Activated naive CD4-positive, alpha-beta T cell (primary cell): ENCODE data around the gene INAVA.

Experiments used
- DNase-seq, 4 experiments: peaks; one replicate each; lab custom pipeline; 2025; lab: John Stamatoyannopoulos, UW

Gene INAVA

DNA sequence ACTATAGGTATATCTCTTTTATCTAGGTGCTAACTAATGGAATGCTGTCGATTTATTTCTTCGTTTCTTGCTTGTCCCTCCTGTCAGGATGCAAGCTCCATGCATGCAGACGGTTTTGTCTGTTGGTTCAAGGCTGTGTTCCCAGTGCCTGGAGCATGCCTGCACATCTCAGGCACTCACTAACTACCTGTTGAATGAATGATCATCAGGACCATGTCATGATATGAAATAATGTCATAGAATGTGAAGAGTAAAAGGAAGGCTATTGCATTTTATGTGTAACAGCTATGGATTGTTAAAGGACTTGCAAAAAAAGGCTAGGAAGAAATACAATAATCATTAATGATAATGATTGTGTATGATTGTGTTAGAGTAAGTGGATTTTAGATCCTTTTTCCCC, 17.7 kb upstream of the INAVA start:
- DNase-seq, result no peak

DNA sequence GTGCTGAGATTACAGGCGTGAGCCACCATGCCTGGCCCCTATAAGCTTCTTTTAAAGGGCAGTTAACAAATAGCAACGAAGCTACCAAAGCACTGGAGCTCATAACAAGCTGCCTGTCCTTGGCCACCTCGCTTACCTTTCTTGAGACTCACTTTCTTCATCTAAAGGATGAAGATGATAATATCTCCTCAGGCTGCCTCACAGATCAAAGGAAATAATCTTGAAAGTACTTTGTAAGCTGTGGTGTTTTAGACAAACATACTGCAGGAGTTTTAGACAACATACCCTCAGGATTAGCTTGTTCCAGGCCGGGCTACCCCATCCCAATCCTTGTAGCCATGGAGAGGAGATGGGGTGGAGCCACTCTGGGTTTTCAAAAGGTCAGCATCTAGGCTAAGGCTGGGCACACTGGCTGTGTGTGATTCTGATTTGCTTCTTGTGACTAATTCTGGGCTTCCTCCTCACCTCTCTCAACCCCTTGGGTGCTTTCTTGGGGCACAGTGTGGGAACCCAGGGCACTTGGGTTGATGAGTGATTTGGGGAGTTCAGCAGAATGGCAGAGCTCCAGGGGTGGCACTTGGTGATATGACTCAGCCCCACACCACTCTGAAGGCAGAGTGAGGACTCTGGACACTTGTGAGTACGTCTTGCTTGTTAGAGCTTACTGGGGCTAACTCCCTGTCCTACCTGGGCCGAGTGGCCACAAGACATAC, 16.7 kb upstream of the INAVA start:
- no peak for DNase-seq

DNA sequence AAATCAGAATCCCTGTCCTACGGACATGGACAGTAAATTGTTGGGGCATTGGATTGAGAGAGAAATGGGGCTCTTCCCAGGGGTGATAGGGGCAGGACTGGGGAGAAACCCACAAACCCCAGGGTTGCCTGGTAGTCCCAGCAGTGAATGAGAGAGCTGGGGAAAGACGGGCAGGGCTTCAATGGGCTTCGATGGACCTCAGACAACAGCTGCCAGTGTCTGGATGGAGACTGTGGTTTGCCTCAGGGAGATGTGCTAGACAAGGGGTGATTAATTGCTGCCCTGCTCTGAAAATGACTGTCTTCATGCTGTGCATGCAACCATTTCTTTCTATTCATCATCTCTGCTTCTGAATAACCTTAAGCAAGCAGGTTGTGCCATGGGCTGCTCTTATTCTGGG, 14.5 kb upstream of the INAVA start:
- DNase-seq, result no peak

DNA sequence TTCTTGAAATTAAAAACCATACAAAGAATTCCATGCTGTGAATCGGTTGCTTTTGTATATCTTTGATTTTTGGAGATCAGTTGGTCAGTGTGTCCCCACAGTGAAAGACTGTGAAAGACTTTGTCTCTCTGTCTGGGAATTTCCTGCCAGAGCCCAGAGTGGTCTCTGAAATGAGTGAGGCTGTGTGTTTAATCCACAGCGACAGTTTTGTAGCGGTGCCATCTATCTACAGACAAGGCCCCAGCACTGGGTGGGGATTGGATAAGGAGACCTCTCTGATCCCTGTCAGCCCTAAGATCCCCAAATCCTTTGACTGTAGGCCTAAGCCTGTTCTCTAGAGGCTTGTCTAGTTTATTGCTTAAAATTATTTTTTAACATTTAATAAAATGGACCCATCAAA, 11.6 kb upstream of the INAVA start:
- no peak for DNase-seq

DNA sequence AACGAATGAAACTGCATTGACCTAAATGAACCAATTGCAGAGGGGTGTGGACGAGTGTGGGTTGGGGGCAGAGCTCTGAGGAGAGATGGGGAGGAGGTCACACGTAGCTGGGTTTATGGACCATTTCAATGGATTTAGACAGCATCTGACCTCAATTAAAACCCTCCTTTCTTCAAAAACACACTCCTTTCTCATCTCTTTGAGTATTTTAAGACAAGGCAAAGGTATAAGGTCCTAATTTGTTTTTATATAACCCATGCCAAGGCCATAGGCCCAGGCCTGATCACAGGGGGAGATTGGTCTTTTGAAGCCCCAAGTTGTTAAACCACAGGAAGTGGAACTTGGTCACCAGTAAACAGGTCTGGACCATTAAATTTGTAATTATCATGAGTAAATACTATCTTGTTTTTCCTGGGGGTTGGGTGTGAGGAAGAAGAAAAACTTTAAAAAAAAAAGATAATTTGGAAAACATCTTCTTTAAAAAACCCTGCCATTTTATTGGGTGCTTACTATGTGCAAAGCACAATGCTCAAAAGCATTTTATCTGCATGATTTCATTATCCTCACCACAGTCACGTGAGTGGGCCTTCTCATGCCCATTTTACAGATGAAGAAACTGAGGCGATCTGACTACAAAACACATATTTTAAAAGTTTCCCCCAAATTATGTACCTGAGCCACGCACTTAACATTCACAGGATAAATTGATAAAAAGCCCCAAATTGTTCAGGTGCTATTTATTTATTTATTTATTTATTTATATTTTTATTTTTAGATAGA, 8.9 kb upstream of the INAVA start:
- DNase-seq, result no peak

DNA sequence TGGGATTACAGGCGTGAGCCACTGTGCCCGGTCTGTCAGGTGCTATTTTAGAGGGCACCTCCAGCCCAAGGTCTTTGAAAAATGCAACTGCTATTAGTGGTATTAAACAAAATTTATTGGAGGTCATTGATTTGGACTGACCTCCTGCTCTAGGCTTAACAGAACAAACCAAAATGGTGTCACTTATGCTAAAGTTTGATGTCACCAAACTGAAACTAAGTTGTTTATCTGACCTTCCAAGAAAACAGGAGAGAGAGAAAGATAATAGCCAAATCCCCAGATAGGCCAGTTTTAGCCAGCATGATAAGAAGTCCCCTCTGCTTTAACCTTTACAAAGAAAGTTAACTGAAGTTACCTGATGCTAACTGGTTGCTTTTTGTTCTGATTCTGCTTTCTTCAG, 8.1 kb upstream of the INAVA start:
- DNase-seq, result no peak

DNA sequence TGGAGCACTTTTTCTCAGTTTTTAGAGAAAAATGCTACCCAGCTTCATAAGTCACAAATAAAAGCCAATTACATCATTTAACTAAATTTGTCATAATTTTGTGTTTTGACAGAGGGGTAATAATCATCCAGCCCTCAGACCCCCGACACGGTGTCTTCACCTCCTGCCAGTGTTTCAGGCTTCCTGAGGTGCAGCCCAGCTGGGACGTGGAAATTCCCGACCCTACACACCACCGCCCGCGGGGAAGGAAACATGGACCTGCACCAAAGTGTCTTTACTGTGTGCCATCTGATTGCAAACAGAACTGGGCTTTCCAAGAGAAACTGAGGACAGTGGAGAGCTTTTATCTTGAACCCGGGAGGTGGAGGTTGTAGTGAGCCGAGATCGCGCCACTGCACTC, 7.7 kb upstream of the INAVA start:
- no peak for DNase-seq

DNA sequence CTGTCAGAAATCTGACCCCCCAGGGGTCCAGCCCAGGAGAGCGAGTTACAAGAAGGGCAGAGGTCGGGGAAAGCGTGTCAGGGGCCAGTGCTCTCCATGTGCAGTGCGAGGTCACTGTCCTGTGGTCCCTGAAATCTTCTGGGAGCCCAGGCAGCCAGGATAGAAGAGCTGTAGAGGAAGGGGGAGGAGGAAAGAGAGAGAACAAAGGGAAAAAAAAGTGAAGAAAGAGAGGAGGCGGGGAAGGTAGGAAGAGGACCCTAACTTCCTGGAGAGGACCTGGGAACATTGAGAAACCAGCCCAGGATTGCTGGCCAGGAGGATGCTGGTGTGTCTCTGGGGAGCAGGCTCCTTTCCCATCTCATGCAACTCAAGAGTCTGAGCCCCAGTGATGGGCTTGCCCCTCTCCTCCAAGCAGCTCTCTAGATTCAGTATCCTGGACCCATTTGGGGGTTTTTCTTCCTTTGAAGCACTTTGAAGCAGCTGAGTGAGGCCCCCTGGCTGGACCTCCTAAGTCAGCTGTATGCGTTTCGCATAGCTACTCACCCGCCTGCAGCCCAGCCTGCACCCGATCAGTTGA, 6.8 kb upstream of the INAVA start:
- no peak for DNase-seq

DNA sequence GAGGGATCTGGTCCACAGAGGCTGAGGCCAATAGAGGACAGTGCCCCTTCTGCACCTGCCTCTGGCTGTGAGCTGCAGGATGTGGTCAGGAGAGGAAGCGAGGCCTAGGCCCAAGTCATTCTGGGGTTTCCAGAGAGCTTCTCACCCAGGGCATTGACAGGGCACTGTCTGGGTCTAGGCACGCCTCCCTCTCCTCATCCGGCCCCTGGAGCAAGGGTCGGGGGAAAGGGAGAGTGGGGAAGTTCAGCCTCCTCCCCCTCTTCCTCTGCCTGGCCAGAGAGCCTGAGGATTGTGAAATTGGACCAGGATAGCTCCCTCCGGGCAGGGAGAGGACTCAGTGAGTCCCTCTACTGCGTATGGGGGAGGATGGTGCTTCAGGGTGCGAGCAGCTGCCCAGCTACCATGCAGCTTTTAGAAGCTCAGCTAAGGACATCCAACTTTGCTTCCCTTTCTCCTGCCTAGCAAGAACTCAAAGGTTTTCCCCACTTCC, 6.3 kb upstream of the INAVA start:
- DNase-seq, result peak in 1 of 4 experiments; percentile 15

DNA sequence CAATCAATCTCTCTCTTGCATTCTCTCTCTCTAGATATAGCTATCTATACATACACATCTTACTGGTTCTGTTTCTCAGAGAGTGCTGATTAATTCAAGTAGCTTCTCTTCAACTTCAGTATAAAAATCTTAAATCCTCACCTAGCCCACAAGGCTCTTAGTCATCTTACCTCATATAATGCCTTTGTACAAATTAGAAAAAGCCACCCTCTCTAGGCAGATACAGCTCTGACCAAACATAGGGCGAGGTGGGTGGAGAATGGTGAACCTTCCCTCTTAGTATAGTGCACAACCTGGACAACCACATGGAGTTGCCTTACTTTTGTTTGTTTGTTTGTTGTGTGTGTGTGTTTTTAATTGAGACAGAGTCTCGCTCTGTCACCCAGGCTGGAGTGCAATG, 5.1 kb upstream of the INAVA start:
- no peak for DNase-seq

DNA sequence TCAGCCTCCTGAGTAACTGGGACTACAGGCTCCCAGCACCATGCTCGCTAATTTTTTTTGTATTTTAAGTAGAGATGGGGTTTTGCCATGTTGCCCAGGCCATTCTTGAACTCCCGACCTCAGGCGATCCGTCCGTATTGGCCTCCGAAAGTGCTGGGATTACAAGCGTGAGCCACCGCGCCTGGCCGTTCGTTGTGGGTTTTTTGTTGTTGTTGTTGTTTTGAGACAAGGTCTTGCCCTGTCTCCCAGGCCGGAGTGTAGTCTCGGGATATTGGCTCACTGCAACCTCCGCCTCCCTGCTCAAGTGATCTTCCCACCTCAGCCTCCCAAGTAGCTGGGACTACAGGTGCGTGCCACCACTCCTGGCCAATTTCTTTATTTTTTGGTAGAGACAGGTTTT, 4.7 kb upstream of the INAVA start:
- no peak for DNase-seq

DNA sequence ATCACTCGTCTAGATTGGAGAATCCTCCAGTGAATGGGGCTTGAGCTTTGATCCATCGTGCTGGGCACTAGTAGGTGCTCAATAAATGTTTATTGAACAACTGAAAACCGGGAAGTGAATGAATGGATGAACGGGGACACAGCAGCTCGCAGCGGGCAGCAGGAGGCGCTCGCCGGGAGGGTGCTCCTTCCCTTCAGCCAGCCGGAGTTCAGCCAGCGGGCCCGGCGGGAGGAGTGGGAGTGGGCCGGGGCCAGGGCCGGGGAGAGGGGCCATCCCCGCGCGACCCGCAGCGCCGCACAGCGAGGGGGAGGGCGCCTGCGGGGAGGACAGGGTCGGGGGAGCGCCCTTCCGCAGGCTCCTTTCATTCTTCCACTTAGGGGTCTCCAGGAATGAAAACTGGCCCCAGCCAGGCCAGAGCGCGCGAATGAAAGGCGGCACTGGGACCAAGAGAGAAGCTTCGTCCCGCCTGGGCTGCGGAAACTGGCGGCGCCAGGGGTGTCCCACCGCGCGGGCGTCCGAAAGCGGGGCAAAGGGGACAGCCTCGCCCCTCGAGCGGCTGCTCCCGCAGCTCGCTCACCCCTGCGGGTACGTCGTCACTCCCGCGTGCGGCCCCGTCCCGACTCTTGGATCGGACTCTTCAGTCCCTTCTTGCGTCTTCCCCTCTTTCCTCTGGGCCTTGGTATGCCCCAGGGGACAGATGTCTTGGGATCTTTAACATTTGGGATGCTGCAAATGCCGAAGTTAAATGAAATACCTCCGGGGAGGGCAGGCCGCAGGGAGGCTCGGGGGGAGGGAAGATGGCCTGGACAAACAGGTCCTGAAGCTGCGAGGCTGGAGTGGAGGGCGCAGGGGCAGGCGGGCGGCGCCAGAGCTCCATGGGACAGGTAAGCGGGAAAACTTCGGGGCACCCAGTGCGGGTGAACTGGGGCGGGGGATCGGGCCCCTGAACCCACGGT, 3.6 kb upstream of the INAVA start:
- no peak for DNase-seq

DNA sequence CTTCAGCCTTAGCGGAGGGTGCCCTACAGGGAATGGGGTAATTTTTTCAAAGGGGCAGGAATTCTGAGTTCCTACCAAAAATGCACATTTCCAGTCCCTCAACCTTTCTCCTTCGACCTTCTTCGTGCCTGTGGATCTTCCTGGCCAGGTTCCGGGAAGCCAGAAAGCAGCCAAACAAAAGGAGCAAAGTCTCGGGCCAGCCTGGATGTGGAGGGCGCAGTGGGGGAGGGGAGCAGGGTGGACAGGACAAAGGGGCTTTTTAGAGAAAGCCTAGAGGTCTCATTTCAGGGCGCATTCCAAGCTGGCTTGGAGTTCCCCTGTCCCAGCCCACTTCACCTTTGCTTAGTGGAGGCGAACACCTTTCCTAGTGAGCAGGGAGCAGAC, 2.9 kb upstream of the INAVA start:
- DNase-seq, result no peak

DNA sequence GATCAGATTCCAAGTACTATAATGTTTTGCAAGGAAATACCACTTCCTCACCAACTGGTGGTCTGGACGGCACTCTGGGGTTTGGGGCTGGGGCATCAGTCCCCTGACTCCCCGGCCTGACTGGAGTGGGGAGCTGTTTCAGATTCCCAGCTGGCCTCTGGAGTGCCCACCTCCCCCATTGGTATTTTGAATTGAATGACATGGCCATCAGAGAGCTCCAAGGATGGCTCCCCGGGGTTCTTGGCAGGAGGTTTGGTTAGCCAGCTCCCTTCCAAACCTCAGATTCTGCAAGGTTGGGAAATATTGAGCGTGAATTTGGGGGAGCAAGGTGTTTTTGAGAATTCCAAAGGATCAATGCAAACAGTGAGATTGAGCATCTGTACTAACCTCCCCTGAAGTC, 2.2 kb upstream of the INAVA start:
- no peak for DNase-seq

DNA sequence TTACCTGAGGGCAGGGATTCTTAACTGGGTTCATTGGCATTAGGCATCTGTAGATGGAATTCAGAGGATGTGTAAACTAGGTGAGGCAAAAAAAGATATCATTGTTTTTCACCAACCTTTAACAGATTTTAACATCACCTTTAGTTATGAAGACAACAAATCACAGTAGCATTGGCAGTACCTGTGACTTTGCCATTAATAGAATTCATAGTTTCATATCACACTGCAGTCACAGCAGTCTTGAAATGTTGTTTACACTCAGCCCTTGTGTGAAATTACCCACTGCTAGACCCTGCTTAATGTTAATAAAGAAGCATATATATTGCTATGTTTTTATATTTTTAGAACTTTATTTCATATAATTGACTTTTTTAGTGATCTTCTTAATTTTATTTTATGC, 1.7 kb upstream of the INAVA start:
- DNase-seq, result no peak

DNA sequence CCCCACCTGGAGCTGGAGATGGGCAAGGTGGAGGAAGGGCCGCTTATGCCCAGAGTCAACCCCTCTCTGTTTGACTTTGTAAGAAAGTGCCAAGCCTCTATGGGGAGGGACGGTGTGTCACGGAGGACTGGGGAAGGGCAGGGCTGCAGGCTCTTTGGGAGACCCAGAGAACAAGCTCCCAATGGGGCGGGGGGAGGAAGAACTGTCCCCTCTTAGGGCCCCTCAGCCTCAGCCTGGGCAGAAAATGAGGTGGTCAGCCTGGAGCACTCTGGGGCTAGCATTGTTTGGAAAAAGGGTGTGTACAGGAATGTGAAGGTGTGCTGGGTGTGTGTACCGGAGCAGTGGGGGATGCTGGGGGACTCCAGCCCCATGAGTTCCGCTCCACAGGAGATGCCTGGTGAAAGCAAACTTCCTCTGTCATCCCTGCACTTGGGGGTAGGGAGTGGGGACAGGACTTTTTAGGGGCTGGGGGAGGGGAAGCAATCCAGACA, 1.2 kb upstream of the INAVA start:
- no peak for DNase-seq

DNA sequence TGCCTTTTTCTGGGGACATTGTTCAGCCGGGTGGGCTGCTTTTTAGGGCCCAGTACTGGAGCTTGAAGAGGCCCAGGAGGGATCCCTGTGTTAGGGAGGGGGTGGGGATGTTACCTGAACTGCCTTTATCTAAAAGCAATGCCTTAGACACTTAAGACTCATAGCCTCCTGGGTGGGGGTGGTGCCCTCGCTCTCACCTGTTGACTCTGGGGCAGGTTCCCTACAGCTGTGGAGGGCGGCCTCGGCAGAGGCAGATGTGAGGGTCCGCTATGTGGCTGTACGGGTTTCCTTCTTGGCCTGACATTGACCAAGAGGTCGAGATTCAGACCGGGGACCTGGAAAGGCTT, 716 bp downstream of the INAVA start:
- no peak for DNase-seq

DNA sequence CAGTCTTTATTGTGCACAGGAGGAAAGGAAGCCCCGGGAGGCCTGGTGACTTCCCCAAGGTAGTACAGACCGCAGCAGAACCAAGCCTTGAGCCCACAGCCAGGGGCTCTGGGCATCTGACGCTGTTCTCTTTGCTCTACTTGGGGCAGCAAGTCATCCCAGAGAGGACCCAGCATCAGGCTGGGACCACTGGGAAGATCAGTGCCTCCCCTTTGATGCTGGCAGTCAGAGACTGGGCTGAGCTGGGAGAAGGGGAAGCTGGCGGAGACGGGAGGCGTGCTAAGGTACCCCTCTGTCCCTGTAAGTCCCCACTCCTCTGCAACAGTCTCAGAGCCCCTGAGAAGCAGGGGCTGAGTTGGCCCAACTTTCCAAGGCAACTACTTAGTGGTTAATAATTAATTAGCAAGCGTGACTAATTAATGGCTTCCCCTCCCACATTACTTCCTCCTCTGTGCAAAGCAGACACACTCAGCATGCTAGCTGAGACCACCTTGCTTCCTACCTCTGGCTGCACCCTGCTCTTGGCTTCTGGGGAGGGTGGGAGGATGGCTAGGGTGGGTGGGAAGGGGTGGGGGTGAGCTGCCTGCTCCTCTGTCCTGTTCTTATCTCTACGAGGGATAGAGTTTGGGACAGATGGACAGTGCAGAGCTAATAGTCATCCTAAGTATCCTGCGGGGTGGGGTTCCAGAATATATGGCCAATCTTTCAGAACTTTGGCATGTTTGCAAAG, 1.3 kb downstream of the INAVA start:
- no peak for DNase-seq

DNA sequence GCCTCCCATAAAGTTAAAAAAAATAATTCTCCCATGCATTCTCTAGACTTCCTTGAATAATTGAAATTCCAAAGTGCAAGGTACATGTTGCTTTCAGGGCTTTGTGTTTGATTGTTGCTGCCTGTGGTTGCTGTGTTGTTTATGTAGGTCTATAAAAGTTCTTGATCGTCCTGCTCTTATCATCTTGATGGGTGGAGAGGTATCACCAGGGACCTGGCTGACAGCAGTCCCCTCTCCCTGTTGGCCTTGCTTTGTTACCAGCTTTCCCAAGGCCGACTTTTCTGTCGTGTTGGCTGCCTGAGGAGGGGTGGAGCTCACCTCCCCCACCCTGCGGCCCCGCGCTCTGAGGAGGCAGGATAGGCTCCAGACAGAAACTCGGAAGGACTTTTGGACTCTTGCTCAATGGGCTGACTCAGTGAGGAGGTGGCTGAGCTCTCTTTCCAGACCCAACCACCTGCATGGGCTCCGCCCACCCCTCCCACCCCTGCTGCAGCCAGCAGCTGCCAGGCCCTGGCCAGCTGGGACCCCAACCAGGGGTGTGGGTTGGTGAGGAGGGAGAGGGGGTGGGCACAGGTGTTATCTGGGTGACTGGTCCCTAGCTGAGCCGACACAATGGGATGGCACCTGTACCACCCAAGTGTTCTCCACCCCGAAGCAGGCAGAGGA, 2.0 kb downstream of the INAVA start:
- DNase-seq, result no peak

DNA sequence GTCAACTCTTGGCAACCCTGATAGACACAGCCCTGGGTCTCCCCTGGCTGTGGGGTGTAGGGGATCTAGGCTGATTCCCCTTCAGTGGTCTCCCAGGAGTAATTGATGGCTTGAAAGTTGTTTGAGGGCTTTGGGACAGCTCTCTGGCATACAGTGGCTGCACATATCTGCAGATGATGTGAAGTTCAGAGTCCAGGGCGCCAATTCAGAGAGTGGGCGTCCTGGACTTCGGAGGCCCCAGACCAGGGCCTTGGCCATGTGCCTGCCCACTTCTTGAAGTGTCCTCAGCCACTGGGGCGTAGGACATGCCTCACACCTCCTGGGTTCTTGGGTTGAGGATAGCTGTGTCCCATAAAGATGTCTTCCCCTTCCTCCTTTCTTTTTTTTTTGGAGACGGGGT, 2.6 kb downstream of the INAVA start:
- DNase-seq, result no peak

DNA sequence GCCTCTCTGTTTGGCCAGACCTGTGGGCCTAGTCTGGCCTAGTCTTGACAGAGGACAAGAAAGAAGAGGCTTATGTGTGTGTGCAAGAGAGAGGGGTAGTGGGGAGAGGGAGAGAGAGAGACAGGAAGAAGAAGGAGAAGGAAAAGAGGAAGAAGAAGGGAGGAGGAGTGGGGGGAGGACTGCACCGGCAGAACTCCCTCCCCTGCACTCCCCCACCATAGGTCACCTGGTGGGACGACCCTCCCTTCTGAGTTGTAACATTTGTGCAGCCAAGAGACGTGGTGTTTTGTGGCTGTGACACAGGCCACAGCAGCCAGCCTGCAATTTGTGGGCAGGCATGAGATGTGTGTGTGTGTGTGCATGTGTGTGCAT, 4.3 kb downstream of the INAVA start:
- DNase-seq, result no peak
